NCI-H82 treated with DMSO at 0.1 percent for 48 hours (cell line): Measurements from ENCODE around the gene ELOB.
"Not testable (repeated sequence)": the region's sequence is repeated elsewhere in the genome, so short reads cannot be mapped to it uniquely, and the experiment has no call there.

Source experiments
- DNase-seq: peaks from one replicate; lab custom pipeline; 2025; ENCODE audit not compliant: unreplicated experiment; lab: John Stamatoyannopoulos, UW

Gene ELOB

GRCh38 chr16:2724816-2725348 lies 52.2 kb downstream of the ELOB start:
- DNase-seq = no peak

GRCh38 chr16:2724088-2724676 lies 52.9 kb downstream of the ELOB start:
- no peak for DNase-seq

- DNase-seq = not testable (repeated sequence)
These were observed 55.4 kb downstream of the ELOB start for GRCh38 chr16:2721634-2722173.
